Islet precursor cell (in vitro differentiated cells): ENCODE results near the gene TECTB.

Experiments
- DNase-seq: peaks from one replicate; pipeline ENCODE4 v3.0.0-alpha.2; 2018

TECTB gene

DNA sequence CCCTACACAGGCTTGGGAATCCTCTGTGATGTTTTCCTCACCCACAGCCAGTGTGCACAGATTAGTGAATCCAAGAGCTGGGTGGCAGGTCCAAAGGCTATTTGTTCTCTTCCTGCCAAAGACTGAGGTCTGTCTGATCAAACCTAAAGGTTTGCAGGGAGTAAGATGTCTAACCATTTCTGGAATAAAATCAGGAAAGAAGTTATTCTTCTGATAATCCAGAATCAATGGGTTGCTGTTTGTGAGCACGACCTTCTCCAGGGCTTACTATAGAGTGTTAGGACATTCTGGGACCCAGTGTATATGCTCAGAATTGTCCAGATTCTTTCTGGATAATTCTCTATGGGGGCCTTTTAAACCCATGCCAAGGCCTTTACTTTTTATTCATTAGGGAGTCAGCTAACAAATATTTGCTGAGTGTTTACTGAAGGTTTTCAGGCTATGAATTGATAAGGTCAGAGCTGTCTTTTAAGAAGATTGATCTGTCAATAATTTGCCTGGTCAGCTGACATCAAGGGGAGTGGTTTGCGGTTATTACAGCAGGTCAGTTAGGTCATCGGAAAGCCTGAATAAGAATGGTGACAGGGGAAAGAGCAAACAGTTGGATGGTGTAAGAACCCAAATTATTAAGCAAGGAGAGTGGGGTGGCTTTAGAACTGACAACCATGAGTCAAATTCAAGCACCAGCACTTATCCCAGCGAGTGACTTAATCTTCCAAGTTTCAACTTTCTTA is 7.5 kb upstream of the TECTB start:
- DNase-seq, result no peak

- no peak for DNase-seq
These were observed 4.3 kb upstream of the TECTB start for GRCh38 chr10:112278871-112279270.

DNA sequence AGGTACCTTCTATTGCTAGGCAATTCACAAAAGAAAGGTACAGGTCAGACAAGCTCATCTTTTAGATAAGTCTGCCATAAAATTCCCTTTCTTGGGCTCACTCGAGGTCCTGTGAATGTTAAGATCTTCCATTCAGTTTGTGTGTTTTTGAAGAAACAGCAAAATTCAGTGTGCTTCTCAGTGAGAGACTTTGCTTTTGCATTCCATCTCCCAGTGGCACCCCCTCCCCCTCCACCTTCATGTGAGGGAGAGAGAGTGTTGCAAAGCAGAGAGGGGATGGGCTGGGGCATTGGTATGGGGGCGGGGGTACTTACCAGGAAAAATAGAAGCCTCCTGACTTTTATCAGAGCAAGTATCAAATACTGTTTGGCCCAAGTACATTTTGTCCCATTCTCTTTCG is 3.8 kb upstream of the TECTB start:
- DNase-seq, result no peak

GRCh38 chr10:112280205-112280921 is 2.8 kb upstream of the TECTB start:
- DNase-seq, result no peak

- DNase-seq, result no peak
These were observed 1.1 kb upstream of the TECTB start for GRCh38 chr10:112282086-112282485.

DNA sequence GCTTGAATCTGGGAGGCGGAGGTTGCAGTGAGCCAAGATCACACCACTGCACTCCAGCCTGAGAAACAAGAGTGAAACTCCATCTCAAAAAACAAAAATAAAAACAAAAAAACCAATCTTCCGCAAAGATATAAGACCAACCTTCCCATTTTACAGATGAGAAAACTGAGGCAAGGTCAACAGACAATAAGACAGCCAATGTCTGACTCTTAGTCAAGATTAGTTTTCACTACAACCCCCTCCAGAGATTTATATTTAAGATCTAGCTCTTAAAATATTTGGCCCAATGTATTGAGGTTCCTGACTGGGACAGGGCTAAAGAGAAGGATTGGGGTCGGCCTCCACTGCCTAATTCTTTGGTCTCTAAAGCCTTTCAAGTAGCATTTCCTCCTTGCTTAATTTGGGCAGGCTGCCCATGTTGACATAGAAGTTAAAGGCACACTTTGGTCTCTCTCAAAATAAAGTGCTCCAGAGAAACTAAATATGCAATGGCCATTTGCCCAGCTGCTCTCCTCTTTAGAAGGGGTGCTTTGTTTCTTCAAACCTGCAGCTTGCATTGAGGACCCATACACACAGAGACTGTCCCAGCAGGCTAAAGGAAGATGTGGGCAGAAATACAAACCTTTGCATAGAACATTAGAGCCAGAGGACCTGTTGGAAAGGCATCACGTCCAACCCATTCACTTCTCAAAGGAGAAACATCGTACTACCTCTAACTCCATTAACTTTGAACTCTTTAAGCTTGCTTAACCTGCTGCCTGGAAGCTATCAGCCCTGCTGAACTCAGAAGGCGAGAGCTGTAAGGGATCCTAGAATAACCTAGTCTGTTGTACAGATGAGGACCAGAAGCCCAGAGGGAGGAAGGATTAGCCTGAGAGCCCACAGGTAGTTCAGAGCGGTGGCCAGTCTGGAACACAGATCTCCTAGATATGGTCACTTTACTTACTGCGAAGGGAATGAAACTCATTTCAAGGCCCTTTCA is 3.9 kb downstream of the TECTB start:
- no peak for DNase-seq

GRCh38 chr10:112287844-112288243 is 4.6 kb downstream of the TECTB start:
- no peak for DNase-seq

- no peak for DNase-seq
These were observed 5.3 kb downstream of the TECTB start for GRCh38 chr10:112288486-112288885.

- DNase-seq, result no peak
These were observed 6.3 kb downstream of the TECTB start for GRCh38 chr10:112289373-112290053.

DNA sequence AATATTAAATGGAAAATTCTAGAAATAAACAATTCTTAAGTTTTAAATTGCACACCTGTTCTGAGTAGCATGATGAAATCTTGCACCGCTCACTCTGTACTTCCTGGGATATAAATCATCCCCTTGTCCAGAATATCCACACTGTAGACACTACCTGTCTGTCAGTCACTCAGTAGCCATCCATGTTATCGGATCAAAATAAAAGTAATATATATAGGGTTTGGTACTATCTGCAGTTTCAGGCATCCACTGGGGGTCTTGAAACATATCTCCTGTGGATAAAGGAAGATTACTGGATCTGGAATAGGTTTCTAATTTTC is 6.8 kb downstream of the TECTB start:
- DNase-seq, result no peak

DNA sequence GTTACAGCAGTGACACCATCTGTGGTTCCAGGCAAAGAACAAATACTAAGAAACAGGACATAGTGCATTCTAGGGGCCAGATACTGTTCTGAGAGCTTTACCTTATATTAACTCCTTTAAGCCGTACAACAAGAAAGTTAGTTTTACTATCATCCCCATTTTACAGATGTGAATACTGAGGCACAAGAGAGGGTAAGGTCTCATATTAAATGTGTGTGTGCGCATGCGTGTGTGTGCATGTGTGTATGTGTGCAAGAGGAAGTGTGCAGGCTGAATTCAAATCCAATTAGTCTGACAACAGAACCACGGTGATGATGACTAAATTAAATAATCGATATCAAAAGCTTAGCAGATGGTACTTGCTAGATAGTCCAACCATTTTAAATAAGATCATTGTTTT is 11.0 kb downstream of the TECTB start:
- DNase-seq, result no peak

- DNase-seq, result no peak
These were observed 12.9 kb downstream of the TECTB start for GRCh38 chr10:112295853-112296830.

GRCh38 chr10:112296908-112297331 is 13.7 kb downstream of the TECTB start:
- no peak for DNase-seq

DNA sequence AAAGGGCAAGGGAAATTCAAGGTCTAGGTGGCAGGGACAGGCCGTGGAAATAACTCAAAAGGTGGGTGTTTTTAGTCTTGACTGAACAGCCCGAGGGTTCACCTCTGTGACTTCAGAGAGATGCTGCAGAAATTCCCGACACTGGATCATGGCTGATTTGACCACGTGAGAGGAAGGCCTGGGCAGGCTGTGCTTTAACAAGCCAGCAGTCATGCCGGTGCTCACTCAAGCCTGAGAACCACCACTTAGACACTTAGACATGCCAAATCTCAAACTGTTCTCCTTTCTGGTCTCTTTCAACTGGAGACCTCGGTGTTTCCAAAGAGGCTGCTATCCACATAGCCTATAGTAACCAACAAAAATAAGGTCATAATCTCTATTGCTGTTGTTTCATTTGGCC is 15.4 kb downstream of the TECTB start:
- DNase-seq, result no peak

DNA sequence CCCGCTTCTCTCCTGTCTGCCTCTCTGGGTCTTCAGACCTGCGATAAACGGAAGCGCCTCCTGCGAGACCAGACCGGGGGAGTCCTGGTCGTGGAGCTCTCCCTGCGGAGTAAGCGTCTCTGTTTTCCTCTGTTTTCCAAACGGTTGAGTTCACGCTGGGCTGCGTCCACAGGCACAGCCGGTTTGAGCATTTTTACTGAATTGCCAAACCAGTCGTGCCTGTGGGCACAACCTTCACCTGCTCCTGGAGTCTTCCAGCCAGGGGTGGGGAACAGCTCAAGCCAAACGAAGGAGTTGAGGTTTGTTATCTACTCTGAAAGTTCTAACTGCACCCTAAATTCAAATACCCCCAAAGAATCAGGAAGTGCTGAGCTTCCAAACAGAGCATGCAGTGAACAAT is 16.3 kb downstream of the TECTB start:
- DNase-seq, result no peak

- DNase-seq, result no peak
These were observed 19.1 kb downstream of the TECTB start for GRCh38 chr10:112302335-112302734.

DNA sequence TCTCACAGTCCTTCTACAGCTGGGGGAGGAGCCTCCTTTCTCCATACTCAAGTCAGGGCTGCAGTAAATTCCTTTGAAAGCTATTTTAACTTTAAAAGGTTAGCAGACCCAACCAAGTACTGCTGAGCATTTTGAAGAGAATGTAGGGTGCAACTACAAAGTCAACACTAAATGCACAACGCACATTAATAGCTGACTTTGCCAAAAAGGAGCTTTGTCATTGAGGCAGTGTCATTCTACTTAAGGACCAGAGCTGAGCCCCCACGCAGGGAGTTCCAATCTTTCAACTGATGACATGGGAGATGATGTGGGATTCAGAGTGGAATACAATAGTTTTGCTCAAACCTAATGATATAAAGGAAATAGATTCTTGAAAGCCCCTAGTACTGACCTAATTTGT is 20.3 kb downstream of the TECTB start:
- no peak for DNase-seq

DNA sequence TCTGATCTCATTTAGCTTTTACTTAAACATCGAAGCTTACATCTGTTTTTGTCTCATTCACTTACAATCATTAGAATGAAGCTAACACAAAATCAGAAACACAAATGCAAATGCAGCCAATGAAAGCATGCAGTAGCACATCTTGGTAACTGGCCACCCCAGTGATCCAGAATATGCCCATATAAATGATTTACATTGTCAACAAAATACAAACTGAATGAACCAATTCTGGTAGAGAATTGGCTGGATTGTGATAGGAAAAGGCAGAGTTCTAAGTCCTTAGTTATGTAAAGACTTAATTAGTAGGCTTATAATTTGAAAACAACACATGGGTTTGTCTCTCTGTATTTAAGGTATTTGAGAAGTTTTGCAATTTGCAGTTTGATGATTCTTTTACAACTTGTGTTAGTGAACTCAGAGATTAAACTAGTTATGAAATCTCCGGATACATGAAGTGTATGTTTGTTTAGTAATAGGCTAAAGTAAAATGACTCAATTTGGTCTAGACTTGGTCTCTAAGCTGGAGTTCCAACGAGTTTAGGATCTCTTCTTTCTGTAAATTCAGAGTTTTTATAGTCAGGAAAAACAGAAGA is 21.2 kb downstream of the TECTB start:
- no peak for DNase-seq

- peak; percentile 79 for DNase-seq
These were observed 24.3 kb downstream of the TECTB start for GRCh38 chr10:112307358-112308124.

DNA sequence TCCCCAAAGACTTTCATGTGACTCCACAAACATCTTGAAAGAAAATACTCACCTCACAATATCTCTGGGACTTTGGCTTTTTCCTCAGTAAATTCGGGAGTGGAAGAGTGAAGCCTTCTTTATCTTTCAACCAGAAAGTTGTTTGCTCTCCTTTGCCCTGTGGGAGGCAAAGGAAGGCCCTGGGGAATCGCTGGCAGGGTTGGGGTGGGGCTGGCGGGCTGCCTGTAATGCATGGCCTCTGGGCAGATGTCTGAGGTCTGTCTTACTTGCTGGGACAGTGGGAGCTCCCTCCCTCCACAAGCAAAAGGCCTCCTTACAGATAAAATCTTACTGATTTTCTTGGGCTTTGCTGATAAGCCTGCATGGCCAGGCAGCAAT is 24.9 kb downstream of the TECTB start:
- DNase-seq, result peak; percentile 72

GRCh38 chr10:112311481-112311880 is 28.3 kb downstream of the TECTB start:
- no peak for DNase-seq
